Ramos (cell line): ENCODE measurements around the gene ANGPT4.
"Not testable (repeated sequence)": the region's sequence is repeated elsewhere in the genome, so short reads cannot be mapped to it uniquely, and the experiment has no call there.

Experiments used
- in situ Hi-C: fragments of 300-500 bp; cut with MboI; formaldehyde crosslinking; loops from one replicate; pipeline ENCODE4 v1.14.3; 2022; ENCODE audit warnings: low sequenced_read_pairs; ENCODE audit not compliant: unreplicated experiment

Gene ANGPT4

DNA sequence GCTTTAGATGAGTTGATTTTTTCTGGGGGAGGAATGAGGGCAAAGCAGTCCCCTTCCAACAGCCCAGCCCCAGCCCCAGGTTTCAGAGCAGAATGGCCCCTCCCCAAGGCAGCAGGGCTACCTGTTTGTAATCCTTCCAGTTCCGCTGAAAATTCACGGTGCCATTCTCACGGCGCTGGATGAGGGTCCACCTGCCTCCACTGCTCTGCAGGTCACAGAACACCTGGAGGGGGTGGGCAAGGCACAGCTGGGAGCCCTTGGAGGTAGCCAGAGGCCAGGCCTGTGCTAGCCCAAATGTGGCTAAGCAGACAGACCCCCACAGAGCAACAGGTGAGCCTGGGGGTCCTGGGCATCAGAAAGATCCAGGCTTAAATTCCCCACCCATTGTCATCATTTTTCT is 36.5 kb downstream of the ANGPT4 start:
- in situ Hi-C loops: no loop called here

DNA sequence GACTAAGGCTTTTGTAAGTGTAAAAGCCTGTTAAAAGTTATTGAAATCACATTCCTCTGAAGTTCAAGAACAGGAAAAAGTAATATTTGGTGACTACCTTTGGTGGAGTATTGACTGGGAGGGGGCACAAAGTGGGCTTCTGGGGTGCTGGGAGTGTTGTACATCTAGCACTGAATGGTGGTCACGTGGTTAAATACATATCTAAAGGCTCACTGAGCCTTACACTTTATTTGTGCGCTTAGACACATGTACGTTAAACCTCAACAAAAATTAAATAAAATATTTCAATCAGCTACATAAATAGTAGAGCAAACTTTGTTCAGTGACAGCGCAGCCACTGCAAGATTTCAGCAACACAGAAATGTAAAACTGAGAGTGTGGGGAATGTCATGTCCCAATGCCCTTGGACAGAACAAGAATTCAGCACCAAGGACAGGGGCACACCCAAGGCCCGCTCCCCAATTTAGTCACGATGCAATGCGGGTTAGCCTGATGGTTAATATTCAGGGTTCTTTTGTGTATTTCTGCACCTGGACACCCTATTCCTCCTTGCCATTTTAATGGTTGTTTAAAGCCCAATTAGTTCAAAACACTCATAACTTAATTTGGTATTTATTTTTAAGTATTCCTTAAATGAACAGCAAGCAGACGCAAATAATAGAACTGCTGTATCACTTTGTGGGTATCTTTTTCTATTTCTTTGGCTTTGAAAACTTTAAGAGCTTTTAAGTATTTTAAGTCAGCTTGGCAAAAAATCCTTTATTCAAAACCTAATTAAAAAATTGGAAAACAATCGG is 37.4 kb downstream of the ANGPT4 start:
- in situ Hi-C loops: no loop called here

DNA sequence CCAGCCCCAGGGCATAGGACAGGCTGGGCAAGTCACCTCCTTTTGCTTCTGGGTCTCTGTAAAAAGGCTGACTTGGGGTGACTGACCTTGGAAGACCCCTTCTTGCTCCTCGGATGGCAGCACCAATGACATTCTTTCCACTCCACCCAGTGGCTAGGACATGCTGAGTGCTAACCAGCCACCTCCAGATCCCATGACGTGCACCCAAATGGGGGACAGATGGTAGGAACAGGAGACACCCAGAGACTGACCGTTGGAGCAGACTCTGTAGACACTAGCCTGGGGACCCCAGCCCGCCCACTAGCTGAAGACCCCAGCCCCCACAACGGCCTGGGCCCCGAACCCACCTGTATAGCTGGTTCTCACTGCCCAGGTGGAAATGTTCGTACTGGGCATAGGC is 38.3 kb downstream of the ANGPT4 start:
- in situ Hi-C loops: no loop called here

DNA sequence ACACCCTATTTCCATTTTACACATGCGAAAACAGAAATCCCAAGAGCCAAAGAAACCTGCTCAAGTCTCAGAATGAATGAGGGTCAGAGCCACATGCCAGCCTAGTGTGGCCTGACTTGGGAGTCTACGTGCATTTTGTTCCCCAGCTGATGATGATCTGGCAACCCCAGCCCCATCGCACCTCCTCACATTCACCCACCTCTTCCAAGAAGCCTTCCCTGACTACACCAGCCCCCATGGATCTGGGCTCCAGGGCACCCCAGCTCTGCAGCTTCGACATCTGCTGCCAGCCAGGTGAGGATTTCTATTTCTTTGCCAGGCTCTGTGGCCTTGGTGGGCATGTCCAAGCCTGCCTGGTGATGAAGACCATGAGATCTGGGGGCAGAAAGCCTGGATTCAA is 41.0 kb downstream of the ANGPT4 start:
- in situ Hi-C loops: no loop called here

DNA sequence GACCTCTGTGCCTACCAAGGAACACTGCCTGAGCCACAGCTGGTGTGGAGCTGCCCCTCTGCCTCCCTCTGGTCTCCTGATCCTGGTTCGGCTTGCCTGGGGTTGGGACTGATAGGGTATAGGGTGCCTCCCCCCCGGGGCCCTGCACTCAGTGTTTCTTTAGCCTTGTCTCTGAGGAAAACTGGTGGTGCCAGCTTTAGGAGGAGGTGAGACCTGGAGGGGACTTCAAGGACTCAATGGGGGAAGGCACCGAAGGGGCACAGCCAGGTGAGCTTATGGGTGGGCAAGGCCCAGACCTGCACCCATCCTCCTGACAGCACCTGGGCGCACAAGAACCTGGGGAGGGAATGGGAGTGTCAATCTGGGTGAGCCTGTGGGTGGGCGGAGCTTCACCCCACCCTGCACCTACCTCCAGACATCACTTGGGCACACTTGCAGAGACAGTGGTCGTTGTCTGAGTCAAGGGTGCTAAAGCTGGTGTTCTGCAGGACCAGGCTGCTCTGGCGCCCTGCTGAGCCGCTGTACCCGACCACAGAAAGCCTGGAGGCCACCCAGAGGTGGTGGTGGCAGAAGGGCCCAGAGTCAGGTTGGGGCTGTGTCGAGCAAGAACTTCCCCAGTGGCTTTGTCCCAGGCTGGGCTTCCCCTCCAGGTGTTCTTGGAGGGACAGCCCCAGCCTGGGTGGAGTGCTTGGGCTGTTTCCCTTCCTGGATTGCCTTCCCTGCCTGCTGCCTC is 42.1 kb downstream of the ANGPT4 start:
- in situ Hi-C loops: no loop called here

DNA sequence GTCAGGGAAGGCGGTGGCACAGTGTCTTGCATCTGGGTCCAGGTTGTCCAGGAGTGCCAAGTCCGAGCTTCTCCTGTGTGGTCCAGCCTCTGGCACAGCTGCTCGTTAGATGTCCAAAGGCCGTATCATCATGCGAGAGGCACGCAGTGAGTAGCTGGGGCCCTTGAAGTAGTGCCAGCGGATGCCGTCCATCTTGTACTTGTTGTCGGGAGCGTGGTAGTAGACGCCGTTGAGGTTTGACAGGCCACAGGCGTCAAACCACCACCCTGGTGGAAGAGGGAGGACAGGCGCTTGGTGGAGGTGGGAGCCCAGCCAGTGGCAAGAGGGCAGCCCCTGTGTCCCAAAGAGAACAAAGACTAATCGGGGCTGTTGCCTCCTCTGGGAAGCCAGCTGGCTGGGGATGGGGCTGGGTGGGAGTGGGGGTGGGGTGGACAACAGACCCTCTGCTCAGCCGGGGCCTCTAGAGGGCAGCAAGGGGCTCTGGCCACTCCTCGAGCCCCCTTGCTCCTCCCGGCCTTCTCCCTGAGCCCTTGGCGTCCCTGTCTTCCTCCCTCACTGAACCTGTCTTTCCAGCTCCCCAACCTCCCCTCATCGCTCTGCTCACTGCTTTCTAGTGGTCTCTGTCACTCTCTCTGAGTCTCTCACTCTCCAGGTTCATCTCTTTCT is 43.1 kb downstream of the ANGPT4 start:
- in situ Hi-C loops: no loop called here

DNA sequence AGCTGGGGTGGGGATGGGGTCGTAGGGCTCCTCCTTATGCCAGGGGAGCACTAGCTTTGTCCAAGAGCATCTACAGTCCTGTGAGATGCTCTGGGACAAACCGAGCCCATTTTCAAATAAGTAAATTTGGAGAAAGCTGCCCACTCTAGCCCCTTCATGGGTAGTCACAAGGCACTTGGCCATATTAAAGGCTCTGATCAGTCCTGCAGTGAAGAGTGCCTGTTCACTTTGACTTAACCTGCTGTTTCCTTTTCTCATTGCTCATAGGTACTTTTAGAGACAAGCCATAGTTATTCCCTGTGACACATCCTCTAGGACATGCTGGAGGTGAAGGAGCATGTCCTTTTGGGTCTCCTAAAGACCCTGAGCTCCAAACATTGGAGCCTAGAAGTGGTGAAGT is 44.2 kb downstream of the ANGPT4 start:
- in situ Hi-C loops: no loop called here

DNA sequence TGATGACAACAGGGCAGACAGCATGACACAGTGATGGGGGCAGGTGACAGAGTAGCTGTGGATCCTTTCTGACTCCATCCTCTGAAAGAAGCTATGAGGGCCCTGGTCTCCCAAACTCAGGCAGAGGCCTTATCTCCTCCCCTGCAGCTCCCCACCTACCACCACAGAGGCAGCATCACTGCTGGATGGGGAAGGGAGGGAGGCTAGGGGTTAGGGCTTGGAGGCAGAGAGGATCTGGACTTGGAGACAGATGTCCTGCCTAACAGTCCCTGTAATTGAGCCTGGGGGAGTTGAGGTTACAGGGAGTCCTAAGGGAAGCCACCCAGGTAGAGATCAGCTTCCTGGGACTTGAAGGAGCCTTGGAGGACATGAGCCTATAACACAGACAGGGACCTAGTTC is 44.7 kb downstream of the ANGPT4 start:
- in situ Hi-C loops: no loop called here

DNA sequence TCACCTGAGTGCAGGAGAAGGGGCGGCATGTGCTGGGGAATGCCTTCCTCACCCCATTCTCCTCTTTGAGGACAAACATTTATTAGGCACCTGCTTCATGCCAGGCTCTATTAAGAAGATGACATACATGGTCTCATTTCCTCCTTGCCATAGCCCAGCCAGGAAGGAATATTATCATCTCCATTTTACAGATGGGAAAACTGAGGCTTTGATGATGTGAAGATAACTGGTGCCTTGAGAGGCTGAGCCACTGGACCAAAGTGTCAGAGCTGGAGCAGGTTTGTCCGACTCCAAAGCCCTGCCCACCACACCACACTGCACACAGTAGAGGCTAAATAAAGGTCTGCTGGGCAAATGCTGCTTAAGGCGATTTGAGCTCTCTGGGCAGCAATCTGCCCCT is 45.4 kb downstream of the ANGPT4 start:
- in situ Hi-C loops: no loop called here

DNA sequence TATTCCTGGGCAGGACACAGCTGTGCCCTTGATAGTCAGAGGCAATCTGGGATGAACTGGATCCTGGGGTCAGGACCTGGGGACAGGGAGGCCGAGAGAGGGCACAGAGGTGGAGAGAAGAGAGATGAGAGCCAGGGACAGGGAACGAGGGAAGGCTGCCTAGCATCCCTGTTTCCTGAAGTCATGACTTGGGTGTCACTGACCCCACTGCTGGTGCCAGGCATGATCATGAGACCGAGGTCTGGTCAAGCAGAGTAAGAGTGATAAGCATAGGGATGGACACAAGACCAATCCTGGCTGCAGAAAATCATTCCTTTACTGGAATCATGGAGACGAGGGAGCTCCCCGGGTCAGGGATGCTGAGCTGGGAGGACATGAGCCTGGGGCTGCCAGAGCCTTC is 46.5 kb downstream of the ANGPT4 start:
- in situ Hi-C loops: no loop called here

DNA sequence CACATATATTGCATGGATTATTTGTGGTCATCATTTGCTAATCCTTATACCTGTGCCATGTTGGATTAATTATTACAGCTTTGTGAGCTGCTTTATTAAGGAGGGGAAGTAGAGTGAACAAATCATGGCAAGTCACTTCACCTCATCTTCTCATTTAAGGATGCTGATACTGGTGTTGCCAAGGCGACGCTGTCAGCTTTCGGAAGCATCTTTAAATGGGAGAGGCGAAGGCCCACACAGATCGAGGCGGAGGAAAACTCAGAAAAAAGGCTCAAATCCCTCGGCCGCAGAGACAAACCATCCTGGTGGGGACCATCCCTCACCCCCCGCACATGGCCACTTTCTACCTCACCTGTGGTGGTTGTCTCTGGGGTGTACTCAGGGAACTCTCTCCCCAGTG is 47.9 kb downstream of the ANGPT4 start:
- in situ Hi-C loops: no loop called here

DNA sequence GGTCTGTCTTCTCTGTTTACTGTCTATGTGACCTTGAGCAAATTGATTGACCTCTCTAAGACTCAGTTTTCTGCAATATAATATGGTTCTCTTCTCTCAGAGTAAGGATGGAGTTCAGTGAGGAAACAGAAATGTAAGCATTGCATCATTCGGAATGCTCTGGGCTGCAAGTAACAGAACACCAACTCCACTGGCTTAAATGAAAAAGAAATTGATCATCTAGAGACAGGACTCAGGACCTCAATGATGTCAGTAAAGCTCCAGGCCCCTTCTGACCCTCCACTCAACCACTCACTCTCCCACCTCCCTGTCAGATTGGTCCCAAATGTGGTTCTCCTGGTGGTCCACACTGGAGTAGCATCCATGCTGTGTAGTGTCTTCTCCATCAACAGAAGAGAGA is 50.7 kb downstream of the ANGPT4 start:
- in situ Hi-C loops: no loop called here

DNA sequence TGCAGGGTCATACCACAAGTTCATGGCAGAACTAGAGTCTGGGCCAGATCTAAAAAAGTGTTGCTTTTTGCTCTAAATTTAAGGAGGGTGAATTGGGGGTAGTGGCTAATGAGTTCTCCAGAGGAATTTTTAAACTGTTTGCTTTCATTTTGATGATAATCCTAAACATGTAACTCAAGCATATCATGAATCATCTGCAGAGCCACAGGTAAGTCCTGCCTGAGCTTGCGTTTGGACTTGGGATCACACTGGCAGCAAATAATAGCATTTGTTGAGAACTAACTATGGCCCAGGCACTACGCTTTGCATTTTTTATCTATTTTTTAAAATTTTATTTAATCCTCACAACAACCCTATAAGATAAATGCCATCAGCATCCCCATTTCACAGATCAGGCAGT is 55.2 kb downstream of the ANGPT4 start:
- in situ Hi-C loops: no loop called here

DNA sequence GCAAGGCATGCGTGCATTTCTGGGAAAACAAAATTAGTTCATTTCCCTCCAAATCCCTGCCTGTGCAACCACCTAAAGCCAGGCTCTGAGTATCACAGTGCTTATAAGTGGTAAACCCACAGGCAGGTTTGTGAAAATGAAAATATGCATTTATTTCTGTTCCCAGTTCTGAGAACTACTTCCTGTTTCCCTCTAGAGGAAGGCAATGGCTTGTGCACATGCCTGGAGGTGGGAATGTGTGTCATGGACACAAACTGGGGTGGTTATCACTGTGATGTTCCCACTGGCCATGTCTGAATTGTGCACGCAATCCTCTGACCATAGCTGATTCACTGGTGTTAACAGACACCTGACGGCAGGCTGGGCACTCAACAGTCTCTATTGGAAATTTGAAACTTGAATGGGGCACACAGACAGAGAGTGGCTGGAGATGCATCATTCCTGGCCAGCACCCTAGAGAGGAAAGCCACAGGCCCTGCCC is 56.3 kb downstream of the ANGPT4 start:
- in situ Hi-C loops: no loop called here

DNA sequence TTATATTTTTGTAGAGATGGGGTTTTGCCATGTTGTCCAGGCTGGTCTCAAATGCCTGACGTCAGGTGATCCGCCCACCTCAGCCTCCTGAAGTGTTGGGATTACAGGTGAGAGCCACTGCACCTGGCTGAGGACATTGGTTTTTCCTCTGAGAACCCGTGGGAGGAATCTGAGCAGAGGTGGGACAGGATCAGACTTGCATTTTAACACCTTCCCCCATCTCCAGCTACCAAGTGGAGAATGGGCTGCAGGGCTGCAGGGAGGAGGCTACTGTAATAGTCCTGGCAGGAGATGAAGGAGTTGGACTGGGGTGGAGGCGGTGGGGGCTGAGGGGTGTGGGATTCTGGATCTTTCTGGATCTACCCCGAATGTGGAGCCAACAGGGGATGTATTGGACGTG is 58.1 kb downstream of the ANGPT4 start:
- in situ Hi-C loops: no loop called here

DNA sequence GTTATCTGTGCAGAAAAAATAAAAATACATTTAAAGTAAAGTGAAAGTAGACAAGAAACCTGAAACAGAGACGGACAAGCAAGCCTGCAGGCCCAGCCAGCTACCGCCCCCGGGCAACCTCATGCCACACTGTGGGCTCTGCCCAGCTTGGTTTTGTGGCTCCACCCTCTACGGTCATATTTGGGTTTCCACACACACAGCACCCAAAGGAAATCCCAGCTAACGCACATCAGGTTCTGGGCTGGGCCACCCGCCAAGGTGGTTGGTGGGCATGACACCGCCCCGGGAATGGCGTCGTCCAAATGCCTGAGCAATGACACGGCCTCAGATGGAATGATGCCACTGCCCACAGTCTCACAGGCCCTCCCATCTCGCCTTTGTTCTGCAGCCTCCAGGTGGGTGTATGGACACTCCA is 59.8 kb downstream of the ANGPT4 start:
- in situ Hi-C loops: no loop called here

DNA sequence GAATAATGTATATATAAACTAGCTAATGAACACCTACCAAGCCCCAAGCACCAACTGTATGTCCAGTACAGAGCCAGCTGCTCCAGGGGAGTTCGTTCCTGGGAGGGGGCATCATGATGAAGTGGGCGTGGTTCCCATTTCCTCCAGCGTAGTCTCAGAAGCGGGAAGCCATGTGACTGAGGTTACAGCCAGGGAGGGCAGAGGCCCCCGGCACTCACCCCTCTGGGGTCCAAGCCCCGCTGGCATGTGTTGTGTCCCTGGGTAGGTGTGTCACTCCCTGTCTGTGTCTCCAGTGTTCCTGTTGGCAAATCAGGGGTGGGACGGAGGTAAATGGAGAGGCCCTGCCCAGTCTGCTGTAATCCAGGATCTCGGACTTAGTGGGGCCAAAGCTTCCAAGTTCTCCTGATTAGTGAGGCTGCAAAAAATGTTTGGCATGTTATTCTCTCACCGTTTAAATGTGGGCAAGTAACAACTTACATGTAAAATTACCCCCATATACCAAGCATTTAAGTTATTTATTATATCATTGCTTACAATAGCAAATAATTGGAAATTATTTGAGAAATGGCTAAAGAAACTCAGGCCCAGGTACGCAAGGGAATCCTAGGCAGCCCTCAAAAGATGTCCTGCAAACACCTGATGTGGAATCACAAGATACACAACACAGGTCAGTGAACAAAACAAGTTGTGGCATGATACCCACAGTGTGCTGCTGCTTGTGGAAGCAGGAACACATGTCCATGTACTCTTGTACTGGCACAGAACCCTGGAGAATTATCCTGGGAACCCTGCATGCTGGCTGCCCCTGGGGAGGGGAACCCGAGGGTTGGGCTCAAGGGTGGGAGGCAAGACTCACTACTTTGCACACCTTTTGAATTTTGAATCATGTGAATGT is 60.4 kb downstream of the ANGPT4 start:
- in situ Hi-C loops: no loop called here

DNA sequence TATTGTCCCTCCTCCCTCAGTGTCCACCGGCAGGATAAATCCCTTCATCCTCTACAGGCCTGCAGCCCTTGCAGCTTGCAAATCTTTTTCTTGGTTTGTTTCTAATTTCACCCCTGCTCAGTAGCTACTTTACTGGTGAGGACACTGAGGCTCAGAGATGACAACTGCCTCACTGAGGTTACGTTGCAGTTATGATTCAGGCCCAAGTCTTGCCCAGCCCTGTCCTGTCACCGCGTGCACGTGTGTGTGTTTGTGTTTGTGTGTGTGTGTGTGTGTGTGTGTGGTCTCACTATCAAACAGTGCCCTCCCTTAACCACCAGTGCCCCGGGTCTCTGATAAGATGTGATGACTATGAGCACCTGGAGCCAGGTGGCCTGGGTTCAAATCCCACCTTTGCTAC is 61.5 kb downstream of the ANGPT4 start:
- in situ Hi-C loops: no loop called here

DNA sequence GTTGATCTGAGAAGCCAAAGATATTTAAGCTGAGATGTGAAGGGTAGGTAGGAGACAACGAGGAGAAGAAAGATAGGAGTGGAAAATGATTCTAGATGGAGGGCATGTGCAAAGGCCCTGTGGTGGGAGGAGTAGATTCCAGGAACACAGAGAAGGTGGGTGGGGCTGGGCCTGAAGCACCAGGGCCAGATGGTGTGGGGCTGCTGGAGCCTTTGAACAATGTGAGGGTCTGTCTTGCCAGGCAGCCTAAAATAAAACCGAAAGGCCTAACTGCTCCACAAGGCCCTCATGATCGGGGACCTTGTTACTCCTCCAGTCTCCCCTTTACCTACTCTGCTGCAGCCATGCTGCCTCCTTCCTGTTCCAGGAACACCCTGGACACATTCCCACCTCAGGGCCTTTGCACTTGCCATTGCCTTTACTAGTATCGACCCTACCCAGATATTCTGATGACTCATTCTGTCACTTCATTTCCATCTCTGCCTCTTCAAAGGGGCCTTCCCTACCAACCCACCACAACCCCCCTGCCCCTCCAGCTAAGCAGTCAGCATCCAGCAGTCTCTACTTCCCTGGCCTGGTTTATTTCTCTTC is 62.6 kb downstream of the ANGPT4 start:
- in situ Hi-C loops: no loop called here

DNA sequence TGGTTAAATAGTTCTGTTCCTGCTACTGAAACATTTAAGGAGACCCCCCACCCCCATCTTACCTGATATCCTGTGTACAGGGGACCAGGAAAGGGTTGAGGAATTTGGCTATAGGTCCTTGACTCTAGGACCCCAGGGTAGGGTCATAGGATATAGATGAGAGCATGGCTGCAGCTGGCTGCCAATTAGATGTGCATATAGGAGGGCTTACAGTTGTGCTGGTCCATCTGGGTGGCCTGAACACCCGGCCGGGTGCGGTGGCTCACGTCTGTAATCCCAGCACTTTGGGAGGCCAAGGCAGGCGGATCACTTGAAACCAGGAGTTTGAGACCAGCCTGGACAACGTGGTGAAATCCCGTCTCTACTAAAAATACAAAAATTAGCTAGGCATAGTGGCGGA is 67.4 kb downstream of the ANGPT4 start:
- in situ Hi-C loops: not testable (repeated sequence)
